HG02973 (cell line): Measurements from ENCODE around the gene NPTX1.
A peak's percentile ranks its signal among the peaks of the same experiment; 100 is the strongest.

Experiments used
- ATAC-seq: cut with Tn5 transposase; IDR thresholded peaks from one replicate; pipeline ENCODE4 v1.9.1; 2021; ENCODE audit warnings: moderate library complexity; ENCODE audit not compliant: unreplicated experiment

NPTX1 gene

DNA sequence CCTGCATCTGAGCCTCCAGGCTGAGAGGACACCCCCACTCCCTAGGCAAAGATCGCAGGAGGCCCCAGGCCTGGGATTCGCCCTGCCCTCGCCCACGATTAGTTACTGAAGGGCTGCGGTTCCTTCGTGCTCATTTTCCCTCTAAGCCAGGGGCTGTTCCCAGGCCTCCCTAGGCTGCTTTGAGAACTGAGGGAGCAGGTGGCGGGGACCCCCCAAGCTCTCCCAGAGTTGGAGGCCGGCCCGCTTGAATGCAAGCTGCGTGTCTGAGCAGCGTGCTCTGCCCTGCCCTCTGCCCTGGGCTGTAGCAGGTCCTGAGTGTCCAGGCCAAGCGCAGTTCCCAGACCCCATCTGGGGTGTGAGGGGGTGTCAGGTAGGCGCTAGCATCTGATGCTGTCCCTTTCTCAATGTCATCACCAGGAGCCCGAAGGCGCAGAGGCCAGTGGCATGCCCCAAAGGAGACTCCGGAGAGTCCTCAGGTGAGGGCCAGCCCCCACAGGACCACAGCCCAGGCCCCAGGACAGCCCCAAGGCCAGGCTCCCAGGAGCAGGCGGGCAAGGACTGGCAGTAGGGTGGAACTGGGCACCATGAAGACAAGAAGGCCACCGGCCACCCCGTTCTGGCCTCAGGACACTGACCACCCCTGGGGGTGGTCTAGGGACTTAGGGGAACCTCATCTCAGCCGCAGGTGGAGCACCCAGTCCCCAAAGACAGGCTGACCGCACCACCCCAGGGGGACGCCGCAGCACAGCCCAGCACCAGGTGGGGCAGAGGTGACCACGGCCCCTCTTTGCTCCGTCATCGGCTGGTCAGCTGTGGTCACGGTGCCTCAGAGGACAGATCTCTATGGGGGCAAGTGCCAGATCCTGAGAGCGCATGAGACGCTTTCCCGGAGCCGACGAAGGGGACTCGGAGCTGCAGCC is 46.8 kb downstream of the NPTX1 start:
- no peak for ATAC-seq

DNA sequence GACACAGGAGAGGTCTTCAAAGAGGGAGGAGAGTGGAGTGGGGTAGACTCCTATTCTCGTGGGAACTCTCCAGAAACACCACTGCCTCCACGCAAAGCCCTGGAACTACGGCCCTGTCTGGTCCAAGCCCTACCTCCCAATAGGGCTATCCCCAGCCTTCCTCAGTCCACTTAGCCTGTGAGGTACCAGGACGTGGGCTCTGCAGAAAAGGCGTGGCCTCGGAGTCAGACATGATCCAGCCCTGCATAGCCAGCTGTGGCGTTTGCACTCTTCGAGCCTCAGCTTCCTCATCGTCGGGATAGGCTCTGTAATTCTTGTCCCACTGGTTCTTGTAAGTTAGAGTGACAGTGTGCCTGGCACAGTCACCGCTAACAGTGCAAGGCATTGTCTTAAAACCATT is 47.6 kb downstream of the NPTX1 start:
- ATAC-seq = no peak

DNA sequence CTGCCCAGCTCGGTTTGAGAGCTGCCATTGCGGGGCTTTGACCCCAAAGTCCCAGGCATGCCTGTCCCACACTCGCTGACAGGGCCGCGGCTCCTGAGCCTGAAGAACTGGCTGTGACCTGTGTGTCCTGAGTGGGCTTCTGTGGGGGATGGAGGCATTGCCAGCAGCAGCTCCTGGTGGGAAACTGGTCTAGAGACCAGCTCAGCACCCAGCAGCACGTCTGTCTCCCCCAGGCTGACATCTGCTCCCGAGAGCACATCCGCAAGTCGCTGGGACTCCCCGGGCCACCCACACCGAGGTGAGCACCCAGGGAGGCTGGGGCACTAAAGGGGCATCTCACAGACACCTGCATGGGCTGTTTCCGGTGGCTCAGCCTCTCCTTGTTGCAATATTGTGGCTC is 48.0 kb downstream of the NPTX1 start:
- no peak for ATAC-seq

DNA sequence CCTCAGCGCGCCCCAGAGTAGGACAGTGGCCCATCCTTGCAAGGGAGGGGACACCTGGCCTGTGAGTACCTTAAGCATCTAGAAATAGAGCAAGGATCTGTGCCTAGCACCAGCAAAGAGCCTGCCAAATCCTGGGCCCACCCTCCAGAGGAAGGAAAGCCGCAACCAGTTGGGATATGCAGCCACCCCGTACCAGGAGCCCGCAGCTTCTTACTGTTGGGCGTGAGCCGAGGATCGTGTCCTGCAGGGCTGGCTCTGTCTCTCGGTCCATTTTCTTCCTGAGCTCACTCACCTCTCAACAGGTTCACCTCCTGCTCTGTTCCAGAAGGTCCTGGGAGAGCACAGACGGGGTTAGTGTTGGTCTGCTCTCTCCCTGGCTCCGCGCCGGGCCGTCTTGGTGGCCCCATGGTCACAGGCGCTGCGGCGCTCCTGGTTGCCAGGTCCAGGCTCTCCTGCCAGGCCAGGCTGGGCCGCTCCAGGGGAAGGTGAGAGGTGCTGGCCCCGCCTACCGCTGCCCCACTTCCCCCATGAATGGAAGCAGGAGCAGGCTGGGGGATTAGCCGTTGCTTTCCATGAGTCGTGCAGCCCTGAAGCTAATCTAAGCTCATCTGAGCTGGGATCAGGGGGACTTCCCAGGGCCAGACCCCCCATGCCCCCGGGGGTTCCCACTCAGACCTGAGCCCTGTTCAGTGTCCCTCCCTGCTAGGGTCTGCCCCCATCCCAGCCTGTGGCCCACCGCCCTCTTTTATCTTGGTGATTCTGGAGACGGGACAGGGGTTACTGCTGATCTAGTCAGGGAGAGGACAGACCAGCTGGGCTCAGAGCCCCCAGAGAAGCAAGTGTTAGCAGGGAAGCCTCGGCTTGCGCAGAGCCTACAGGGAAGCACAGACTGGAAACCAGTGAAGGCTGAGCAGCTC is 48.8 kb downstream of the NPTX1 start:
- ATAC-seq = no peak

DNA sequence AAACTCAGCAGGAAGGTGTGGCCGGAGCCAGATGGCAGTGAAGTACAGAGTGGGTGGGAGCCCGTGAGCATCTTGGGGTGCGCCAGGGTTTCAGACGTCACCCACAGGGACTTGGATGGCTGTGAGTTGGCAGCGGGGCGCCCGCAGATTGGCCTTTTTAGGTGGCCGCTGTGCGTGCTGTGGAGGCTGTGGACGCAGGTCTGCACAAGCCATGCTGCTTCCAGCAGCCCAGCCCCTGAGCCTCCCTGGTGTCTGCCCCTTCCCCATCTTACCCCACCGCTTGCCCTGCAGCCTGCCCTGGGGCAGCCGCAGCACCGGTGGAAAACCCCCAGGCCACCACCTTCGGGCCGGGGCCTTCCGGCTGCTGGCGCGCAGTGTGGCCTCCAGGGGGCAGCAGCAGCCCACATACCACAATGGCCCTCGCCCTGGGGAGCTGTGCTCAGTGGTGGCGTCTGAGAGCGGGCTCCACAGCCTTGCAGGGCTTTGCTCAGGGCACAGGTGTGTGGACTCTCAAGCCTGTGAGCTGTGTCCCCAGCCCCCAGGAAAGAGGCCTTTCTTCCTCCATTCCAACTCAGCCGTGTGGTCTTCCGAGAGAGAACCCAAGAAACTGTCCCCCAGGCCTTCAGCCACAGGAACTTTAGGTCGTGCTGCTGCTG is 49.6 kb downstream of the NPTX1 start:
- peak; percentile 66 for ATAC-seq

DNA sequence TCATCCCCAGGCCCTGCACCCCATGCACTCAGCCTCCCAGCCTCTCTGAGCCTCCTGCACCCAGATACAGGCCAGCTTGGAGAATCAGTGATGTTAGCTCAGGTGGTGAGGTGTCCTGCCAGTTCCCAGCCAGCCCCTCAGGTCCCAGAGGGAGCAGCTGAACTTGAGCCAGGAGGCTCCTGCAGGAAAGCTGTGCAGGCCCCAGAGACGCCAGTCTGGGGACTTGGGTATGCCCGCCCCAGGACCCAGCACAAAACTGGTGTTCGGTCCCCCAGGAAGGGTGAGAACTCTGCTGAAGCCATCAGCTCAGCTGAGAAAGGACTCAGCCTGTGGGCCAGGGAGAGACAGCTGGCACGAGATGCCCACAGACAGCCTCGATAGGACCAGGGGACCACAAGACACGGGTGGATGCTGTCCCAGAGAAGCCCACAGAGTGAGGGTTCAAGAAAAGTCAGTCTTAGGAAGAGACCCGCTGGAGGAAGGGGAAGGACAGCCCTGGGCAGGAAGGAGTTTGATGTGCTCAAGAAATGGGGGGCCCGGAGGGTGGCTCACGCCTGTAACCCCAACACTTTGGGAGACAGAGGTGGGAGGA is 50.5 kb downstream of the NPTX1 start:
- ATAC-seq = no peak

DNA sequence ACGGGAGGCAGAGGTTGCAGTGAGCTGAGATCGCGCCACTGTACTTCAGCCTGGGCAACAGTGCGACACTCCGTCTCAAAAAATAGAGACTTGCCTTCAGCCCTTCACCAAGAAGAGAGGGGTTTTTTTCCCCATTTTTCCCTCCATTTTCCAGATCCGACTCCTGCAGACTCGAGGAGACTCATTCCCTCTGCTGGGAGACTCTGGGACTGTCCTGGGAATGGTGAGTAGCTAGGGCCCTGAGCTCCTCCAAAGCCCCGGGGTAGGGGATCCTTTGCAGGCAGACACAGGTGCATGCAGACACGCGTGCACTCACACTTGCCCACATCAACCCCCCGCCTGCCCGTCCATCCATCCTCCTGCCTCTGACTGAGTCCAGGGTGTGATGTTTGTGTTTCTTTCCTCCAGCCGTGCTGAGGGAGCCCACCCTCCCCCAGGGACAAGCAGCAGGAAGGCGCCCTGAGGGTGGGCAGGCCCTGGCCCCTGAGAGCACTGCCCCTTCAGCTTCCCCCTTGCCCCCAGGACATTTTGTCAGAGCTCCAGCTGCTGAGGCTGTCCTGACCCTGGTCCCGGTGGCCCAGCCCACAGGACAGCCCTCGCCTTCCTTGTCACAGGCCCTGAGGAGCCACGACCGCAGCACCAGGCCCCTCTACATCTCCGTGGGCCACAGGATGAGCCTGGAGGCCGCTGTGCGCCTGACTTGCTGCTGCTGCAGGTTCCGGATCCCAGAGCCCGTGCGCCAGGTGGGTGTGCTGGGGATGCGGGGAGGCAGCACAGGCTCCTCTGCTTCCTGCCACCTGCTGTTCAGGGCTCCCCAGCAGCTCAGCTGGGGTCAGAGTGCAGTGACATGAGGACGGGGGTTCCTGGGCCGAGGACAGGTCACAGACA is 51.3 kb downstream of the NPTX1 start:
- no peak for ATAC-seq

DNA sequence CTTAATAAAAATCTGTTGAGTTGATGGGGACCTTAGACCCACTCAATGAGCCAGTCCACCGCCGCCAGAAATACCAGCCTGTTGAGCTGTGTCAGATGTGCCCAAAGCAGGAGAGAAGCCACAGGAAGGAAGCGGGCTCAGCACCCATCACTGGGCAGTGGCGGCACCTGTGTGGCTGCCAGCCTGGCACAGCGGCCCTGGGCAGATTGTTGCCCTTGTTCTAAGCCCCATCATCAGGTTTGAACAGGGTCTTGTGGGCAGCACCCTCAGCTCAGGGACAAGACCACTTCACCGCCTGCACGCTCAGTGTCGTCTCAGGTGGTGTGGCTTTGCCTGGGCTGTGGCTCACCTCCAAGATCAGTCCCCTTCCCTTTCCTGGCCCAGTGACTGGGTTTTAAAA is 52.1 kb downstream of the NPTX1 start:
- ATAC-seq = no peak

DNA sequence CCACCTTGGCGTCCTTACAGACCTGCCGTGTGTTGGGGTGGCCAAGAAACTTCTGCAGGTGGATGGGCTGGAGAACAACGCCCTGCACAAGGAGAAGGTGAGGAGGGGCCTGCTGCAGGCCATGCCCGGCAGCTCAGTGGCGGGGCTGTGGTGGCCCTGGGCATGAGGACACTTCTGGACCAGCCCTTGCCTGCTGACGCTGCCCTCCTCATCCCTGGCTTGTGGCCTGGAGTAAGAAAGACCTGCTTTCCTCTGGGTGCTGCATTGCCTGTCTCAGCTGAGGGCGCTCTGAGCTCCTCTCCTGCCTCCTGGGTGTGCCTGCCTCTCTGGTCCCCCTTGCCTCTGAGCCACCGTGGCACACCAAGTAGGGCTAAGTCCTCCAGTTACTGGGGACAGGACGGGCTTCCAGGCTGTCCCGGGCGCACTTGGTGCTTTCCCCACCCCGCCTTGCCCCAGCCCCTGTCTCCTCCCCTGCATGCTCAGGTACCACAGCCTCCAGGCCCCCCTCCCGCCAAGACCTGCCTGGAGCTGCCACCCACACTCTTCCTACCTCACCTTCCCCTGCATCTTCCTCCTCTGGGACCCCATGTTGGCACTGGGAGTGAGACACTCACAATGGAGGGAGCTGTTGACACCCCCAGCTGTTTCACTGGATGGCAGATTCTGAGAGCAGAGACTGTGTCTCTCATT is 52.7 kb downstream of the NPTX1 start:
- ATAC-seq = no peak

DNA sequence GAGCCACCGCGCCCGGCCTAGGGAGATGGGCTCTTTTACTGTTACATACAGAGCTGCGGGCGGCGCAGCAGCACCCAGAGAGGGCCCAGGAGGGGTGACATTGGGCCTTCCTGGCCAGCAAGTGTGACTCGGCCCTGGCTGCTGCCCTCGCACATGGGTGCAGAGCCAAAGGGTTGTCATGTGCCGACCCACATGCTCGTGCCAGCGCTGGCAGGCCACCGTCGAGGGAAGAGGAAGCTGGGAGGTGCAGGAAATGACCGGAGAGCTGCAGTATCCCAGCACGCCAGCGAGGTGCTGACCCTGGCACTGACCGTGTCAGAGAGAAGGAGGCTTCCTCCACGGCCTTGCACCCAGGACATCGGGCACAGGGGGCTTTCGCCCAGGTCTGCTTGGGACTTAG is 53.4 kb downstream of the NPTX1 start:
- ATAC-seq = no peak

DNA sequence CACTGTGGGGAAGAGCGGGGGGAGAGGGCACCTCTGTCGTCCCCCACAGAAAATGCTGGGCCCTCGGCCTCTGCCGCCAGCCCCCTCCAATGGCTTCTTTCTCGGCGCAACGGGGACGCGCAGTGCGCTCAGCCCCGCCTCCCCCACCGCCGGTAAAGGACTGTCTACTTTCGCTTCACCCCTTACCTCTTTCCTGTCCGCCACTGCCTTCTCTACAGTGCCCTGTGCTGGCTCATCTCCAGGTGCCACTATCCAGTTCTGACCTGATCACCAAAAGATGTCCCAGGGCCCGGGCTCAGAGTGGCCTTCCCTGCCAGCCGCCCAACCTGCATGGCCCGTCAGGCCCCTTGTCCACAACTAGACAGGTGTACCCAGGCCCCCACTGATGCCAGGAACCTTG is 54.1 kb downstream of the NPTX1 start:
- no peak for ATAC-seq

DNA sequence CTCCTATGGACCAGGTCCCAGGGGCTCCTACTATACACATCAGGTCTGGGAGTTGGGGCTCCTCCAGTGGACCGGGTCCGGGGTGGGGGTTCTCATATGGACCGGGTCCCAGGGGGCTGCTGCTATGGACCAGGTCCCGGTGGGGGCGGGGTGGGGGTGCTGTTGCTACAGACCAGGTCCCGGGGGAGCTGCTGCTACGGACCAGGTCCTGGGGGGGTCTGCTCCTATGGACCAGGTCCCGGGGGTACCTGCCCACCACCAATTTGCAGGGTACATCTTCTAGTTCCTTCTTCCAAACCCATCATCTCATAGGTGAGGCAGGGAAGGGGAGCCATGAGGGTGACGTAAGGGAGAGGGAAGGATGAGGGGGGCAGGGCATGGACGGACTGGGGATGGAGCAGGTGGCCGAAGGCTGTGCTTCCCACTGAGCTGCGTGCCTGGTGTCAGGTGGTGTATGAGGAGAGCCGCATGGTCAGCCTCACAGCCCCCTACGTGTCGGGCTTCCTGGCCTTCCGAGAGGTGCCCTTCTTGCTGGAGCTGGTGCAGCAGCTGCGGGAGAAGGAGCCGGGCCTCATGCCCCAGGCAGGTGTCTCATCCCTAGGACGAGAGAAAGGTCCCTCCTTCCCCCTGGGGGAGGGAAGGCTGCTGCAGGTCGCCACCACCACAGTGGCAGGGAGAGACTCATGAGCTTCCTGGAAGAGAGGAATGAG is 54.9 kb downstream of the NPTX1 start:
- no peak for ATAC-seq

DNA sequence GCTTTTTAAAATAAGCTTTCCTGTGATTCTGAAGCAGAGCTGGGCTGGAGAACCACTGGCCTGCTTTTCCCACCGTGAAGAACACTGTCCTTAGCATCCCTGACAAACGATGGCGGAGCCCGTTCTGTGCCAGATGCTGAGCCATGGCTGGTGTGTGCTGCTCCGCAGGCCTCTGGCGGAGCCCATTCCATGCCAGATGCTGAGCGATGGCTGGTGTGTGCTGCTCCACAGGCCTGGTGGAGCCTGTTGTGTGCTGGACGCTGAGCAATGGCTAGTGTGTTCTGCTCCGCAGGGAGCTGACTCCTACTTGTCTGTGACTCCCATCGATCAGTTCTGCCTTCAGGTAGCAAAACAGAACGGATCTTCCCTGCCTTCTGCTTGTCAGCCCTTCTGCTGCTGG is 57.2 kb downstream of the NPTX1 start:
- no peak for ATAC-seq

DNA sequence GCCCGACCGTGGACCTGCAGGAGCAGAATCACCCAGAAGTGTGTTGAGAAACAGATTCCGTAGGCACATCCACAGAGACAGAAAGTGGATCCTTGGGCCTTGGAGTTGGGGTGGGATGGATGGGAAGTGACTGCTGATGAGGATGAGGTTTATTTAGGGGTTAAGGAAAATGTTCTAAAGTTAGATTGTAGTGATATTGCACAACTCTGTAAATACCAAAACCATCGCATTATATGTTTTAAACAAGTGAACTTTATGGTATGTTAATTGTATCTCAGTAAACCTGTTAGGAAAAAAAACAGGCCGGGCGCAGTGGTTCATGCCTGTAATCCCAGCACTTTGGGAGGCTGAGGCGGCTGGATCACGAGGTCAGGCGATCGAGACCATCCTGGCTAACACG is 57.8 kb downstream of the NPTX1 start:
- no peak for ATAC-seq
